H1 (cell line): ENCODE measurements around the gene VPS25. TPM values are rescaled to one million over a fixed set of nuclear protein-coding genes. Genes with fewer than 3 reads are reported as not detected.

Experiments used
- ATF2 ChIP-seq: IDR thresholded peaks from 2 replicates; pipeline ENCODE4 v1.6.1; 2012; ENCODE audit warnings: low read length, inconsistent platforms
- EP300 ChIP-seq, 2 experiments: IDR thresholded peaks; 1 replicate in 1 of 2; 2 replicates in 1 of 2; pipeline ENCODE4 v1.6.1; 2011 to 2012; ENCODE audit warnings: low read depth in 2 of 2, low read length in 2 of 2, mild to moderate bottlenecking in 2 of 2, borderline replicate concordance in 1 of 2, inconsistent platforms in 1 of 2, moderate library complexity in 1 of 2
- MAX ChIP-seq: IDR thresholded peaks from 2 replicates; pipeline ENCODE4 v1.6.1; 2012; ENCODE audit warnings: inconsistent platforms
- RXRA ChIP-seq: IDR thresholded peaks from 2 replicates; pipeline ENCODE4 v1.6.1; 2011; ENCODE audit warnings: low read depth, mild to moderate bottlenecking, low read length, moderate library complexity; ENCODE audit not compliant: insufficient read depth
- USF2 ChIP-seq: IDR thresholded peaks from 2 replicates; pipeline ENCODE4 v1.6.1; 2011; ENCODE audit warnings: low read length, improper control_type of control experiment
- polyA plus RNA-seq, 7 experiments: library from polyadenylated mRNA; depleted of rRNA in 3 of 7; stranded (reverse) in 5 of 7; unstranded in 2 of 7; fragments of >200 nt in 5 of 7; fragments of 200-250 nt in 2 of 7; gene quantifications; 1 replicate in 5 of 7; 2 replicates in 1 of 7; 4 replicates in 1 of 7; pipeline versions ENCODE4 v1.2.1 to v1.2.3, GENCODE V29; 2011 to 2013; ENCODE audit warnings: missing spikeins in 2 of 7, mixed read lengths in 2 of 7
- total RNA-seq: library from RNA; stranded (reverse); fragmentation: NEBNext Ultra II Directional; extraction: Animal tissue kit (Norgen Biotek cat#: 25700); gene quantifications from 2 replicates; pipeline ENCODE4 v1.2.1, GENCODE V29; 2021

Gene VPS25
- total and polyA plus RNA-seq, 2 of the 8 experiments (the other 6 are each of a cell fraction or from before 2014, with no cell fraction given): 88.2 to 188 TPM

DNA sequence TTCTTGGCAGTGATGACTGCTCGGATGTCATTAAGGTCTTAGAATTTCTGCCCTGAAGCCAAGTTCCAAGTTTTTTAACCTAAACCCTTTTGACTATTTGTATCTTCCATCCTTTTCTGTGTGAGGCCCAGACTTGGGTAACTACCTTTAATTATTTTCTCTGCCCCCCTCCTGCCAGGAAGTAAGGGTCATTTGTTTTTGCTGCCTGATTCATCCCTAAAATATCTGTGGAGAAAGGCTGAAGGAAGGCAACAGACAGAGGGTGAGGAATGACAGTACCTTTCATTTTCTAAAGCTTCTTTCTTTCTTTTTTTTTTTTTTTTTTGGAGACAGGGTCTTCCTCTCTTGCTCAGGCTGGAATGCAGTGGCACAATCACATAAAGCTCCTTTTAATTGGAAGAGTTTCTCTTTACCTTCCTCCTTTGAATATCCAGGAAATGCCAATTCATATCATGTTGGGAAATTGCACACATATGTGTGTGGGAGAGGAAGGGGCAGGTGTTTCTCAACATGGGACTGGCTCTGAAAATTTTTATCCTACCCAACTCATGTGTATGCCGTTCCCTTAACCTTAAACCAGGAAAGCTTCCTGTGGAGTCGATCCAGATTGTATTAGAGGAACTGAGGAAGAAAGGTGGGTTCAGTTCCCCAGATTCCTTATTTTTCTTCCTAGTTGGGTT lies 957 bp downstream of the VPS25 start (continued):
- no peak for TF ChIP-seq EP300 (IDR thresholded peaks at IDR 0.05; ENCODE audit: borderline replicate concordance in 1 of 2, low read depth in 2 of 2, low read length in 2 of 2)
- no peak for TF ChIP-seq RXRA
- TF ChIP-seq MAX: no peak
- no peak for TF ChIP-seq USF2
- no peak for TF ChIP-seq ATF2
